IPS-20b (cell line): ENCODE data around the gene MFAP1.
"Not testable (repeated sequence)": the region's sequence is repeated elsewhere in the genome, so short reads cannot be mapped to it uniquely, and the experiment has no call there.

Source experiments
- H3K27ac ChIP-seq: one replicate; pipeline ENCODE4 v1.5.1; 2013; ENCODE audit warnings: low read length
- H3K27me3 ChIP-seq: 2 replicates; pipeline ENCODE4 v1.6.1; 2013; ENCODE audit warnings: mild to moderate bottlenecking, low read length, inconsistent platforms; ENCODE audit not compliant: insufficient read depth
- H3K36me3 ChIP-seq: 2 replicates; pipeline ENCODE4 v1.6.1; 2013; ENCODE audit warnings: low read depth, mild to moderate bottlenecking, inconsistent platforms, low read length, moderate library complexity; ENCODE audit not compliant: insufficient read depth
- H3K4me1 ChIP-seq: 2 replicates; pipeline ENCODE4 v1.6.1; 2013; ENCODE audit warnings: mild to moderate bottlenecking, control low read depth, inconsistent platforms, low read length, moderate library complexity; ENCODE audit not compliant: insufficient read depth
- H3K4me3 ChIP-seq: 2 replicates; pipeline ENCODE4 v1.5.1; 2013; ENCODE audit warnings: mild to moderate bottlenecking, low read length, inconsistent platforms
- H3K9ac ChIP-seq: 2 replicates; pipeline ENCODE4 v1.6.1; 2013; ENCODE audit warnings: low read depth, mild to moderate bottlenecking, inconsistent platforms, low read length, moderate library complexity
- H3K9me3 ChIP-seq: 2 replicates; pipeline ENCODE4 v1.6.1; 2013; ENCODE audit warnings: mild to moderate bottlenecking, low read depth, low read length, inconsistent platforms; ENCODE audit not compliant: insufficient read depth

Gene MFAP1

DNA sequence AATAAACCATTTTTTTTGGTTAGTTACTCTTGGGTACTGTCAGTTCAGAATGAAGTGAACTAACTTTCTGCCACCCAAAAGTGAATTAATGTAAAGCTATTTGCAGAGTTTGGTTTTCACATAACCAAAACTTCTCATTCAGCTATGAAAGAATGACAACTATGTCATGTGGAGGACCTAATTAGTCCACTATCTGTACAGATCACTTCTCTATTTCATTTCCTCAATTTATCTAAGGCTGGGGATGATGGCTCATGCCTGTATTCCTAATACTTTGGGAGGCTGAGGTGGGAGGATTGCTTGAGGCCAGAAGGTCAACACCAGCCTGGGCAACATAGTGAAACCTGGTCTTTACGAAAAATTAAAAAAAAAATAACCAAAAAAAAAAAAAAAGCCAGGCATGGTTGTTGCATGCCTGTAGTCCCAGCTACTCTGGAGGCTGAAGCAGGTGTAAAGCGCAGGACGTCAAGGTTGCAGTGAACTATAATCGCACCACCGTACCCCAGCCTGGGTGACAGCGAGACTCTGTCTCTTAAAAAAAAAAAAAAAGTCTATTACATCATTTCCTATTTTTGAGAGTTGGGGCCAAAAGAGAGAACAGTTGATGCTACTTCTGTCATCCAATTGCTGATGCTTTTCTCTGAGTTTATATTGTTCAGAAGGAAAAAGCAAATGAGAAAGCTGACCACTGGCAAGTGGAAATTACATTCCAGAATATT, 15.4 kb downstream of the MFAP1 start:
- no peak overlapping the region for H3K9ac ChIP-seq
- H3K27me3 ChIP-seq = no peaks in the 10 kb centered on the region
- H3K36me3 ChIP-seq = peaks cover 94% of the 10 kb centered on the region
- no peaks in the 10 kb centered on the region for H3K4me1 ChIP-seq
- no peak overlapping the region for H3K4me3 ChIP-seq
- no peaks in the 10 kb centered on the region for H3K9me3 ChIP-seq
- no peak overlapping the region for H3K27ac ChIP-seq

DNA sequence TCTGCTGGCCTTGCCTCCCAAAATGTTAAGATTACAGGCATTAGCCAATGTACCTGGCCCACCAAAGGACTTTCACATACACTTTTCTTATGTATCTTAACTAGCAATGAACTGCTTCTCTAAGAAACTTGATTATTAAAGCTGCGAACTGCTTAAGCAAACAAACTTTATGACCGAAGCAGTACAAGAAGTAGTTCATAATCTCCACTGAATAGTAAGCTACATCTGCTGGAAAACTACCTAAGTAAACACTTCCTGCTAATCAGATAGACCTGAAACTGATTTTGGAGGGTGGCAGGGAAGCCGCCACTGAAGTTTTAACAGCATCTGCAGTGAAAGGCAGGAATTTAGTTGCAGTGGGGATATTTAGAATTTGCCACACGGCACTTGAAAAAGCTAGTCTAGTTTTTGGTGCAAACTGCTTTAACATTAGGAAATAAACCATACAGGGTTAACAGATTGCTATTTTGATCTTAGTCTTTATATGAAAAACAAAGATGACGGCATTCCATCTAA, 16.0 kb downstream of the MFAP1 start:
- Histone ChIP-seq H3K27me3 (no peaks in the 10 kb centered on the region), H3K9me3 (no peaks in the 10 kb centered on the region), H3K27ac (no peak overlapping the region), H3K4me1 (no peaks in the 10 kb centered on the region), H3K36me3 (peaks cover 93% of the 10 kb centered on the region), H3K9ac (no peak overlapping the region), H3K4me3 (no peak overlapping the region)

GRCh38 chr15:43802676-43803075, 21.8 kb downstream of the MFAP1 start:
- H3K4me3 ChIP-seq, H3K27ac ChIP-seq, H3K27me3 ChIP-seq, H3K9me3 ChIP-seq, H3K9ac ChIP-seq, H3K4me1 ChIP-seq: not testable (repeated sequence)
- peaks cover 71% of the 10 kb centered on the region for H3K36me3 ChIP-seq

- Histone ChIP-seq H3K36me3 (peaks cover 70% of the 10 kb centered on the region), H3K9me3 (no peaks in the 10 kb centered on the region), H3K27ac (no peak within 1 kb of the TSS), H3K9ac (peak within 1 kb of the TSS; percentile 93), H3K4me3 (peak within 1 kb of the TSS; percentile 96), H3K4me1 (peaks cover 14% of the 10 kb centered on the region), H3K27me3 (no peaks in the 10 kb centered on the region)
Measured at GRCh38 chr15:43800286-43801141, 24.0 kb downstream of the MFAP1 start, which contains the start of gene HYPK. TSS of gene HYPK (plus strand) at chr15:43800599. CDS start at chr15:43800623, 24 bp downstream.

- Histone ChIP-seq H3K27ac (no peak within 1 kb of the TSS), H3K9me3 (no peaks in the 10 kb centered on the region), H3K4me3 (peak within 1 kb of the TSS; percentile 96), H3K4me1 (peaks cover 20% of the 10 kb centered on the region), H3K27me3 (no peaks in the 10 kb centered on the region), H3K36me3 (peaks cover 70% of the 10 kb centered on the region), H3K9ac (peak within 1 kb of the TSS; percentile 93)
Measured at GRCh38 chr15:43799945-43800285, 24.6 kb downstream of the MFAP1 start, which contains the start of gene SERINC4. TSS of gene SERINC4 (minus strand) at chr15:43800220. CDS start at chr15:43799986, 234 bp downstream.

DNA sequence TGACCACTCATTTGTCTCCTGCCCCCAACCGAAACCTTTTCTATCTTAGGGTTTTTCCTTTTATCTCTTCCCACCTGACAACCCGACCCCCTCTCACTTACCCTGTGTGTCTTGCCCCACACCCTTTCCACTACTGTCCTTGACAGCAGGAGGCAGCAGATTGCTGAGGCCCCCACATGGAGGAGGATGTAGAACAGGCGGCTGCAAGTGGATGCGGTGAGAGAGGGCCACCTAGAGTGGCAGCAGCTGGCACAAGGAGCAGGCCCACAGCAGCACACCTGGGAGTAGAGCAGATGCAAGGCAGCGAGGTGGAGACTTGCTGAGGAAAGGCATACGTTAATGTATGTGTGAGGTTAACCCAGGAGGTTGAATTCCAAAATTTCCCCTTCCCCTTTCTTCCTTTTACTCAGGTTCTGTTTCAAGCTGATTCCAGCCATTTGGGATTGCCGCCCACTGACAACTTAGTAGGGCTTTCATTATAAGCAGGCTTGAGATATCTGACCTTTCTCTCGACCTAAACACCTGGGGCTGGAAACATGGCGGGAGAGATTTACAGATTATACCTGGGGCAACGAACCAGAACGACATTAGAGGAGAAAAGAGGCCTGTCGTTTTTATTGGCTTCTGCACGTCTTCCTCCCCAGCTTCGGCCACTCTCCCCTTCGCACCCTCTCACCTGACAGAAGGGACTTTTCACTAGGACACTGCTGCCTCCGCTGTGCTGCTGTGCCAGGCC, 25.1 kb downstream of the MFAP1 start:
- no peaks in the 10 kb centered on the region for H3K9me3 ChIP-seq
- H3K36me3 ChIP-seq = peaks cover 70% of the 10 kb centered on the region
- no peaks in the 10 kb centered on the region for H3K27me3 ChIP-seq
- H3K9ac ChIP-seq = peak overlapping the region; percentile 93; the same call in 1 of the 2 replicates
- no peak overlapping the region for H3K27ac ChIP-seq
- H3K4me1 ChIP-seq = peaks cover 25% of the 10 kb centered on the region
- H3K4me3 ChIP-seq = no peak overlapping the region

DNA sequence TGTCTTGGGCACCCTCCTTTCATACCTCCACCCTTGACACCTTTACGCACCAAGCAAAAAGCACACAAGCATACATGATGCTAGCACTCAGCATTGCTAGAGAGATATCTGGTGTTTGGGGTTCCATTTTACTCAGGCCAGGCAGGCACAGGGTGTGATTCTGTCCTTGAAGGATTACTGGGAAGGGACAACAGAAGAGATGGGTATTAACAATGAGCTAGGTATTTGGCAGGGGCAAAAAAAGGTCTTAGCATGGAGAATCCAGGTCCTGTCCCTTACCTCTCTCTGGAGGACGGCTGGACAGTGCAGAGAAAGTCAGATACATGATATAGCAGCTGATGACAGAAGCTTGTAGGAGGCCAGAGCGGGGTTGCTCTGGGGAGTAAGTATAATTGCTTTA, 27.9 kb downstream of the MFAP1 start:
- Histone ChIP-seq H3K9me3 (no peaks in the 10 kb centered on the region), H3K27me3 (no peaks in the 10 kb centered on the region), H3K27ac (no peak overlapping the region), H3K4me3 (no peak overlapping the region; the same call in 1 of the 2 replicates), H3K36me3 (peaks cover 60% of the 10 kb centered on the region), H3K9ac (0 out of 2 replicates have a peak overlapping the region, but pooled peaks have one; percentile 18), H3K4me1 (peaks cover 35% of the 10 kb centered on the region)

DNA sequence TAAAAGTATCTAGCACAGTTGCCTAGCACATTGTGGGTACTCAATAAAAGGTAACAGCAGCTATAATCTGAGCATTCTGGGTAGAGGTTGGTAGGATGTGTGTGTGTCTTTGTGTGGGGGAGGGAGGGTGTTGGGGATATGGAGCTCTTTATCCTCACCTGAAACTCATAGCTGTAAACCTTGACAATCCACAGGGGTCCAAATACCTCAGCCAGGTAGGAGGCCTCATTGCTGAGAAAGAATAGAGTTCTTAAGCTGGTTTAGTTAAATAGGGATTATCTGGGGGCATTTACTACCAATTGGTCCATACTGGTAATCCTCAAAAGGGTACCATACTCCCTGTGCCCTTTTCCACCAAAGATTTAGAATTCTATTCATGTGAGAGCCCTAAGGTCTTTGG, 28.5 kb downstream of the MFAP1 start:
- Histone ChIP-seq H3K36me3 (peaks cover 57% of the 10 kb centered on the region), H3K9ac (peak overlapping the region; percentile 42; the same call in 1 of the 2 replicates), H3K27me3 (no peaks in the 10 kb centered on the region), H3K27ac (no peak overlapping the region), H3K4me3 (peak overlapping the region; percentile 14; the same call in 1 of the 2 replicates), H3K9me3 (no peaks in the 10 kb centered on the region), H3K4me1 (peaks cover 33% of the 10 kb centered on the region)

DNA sequence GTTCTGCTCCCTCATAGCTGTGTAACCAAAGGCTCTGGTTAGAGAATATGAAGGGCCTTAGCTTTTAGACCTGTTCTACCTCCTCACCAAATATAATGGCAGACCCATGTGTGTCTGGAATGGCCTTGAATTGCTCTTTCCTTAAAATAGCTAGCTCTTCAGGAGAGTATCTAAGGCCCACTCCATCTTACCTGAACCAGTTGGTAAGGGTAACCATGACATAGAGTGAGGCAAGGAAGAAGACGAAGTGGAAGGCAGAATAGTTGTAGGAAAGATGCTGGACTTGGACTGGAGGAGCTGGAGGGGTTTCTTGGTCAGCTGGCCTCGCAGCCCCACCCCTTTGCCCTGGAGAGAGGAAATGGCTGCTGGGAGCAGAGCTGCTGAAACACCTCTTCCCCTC, 29.3 kb downstream of the MFAP1 start:
- peaks cover 33% of the 10 kb centered on the region for H3K4me1 ChIP-seq

GRCh38 chr15:43794269-43795037, 30.0 kb downstream of the MFAP1 start:
- Histone ChIP-seq H3K4me1 (peaks cover 33% of the 10 kb centered on the region), H3K27me3 (no peaks in the 10 kb centered on the region), H3K9ac (no peak overlapping the region), H3K27ac (peak overlapping the region; percentile 65), H3K4me3 (peak overlapping the region; percentile 12; the same call in 1 of the 2 replicates), H3K36me3 (peaks cover 50% of the 10 kb centered on the region), H3K9me3 (no peaks in the 10 kb centered on the region)

More for the DNA sequence above, 29.3 kb downstream of the MFAP1 start:
- H3K4me3 ChIP-seq = peak overlapping the region; percentile 14; the same call in 1 of the 2 replicates
- H3K36me3 ChIP-seq = peaks cover 57% of the 10 kb centered on the region
- H3K27ac ChIP-seq = peak overlapping the region; percentile 65
- no peaks in the 10 kb centered on the region for H3K9me3 ChIP-seq
- H3K9ac ChIP-seq = peak overlapping the region; percentile 42; the same call in 1 of the 2 replicates
- H3K27me3 ChIP-seq = no peaks in the 10 kb centered on the region
